GM04503 (cell line): ENCODE measurements around the gene HNRNPA3.
"Not testable (repeated sequence)": the region's sequence is repeated elsewhere in the genome, so short reads cannot be mapped to it uniquely, and the experiment has no call there.

ENCODE experiments used
- DNase-seq: peaks from one replicate; pipeline ENCODE4 v3.0.0-alpha.2; 2012; ENCODE audit warnings: low read depth

Gene HNRNPA3

DNA sequence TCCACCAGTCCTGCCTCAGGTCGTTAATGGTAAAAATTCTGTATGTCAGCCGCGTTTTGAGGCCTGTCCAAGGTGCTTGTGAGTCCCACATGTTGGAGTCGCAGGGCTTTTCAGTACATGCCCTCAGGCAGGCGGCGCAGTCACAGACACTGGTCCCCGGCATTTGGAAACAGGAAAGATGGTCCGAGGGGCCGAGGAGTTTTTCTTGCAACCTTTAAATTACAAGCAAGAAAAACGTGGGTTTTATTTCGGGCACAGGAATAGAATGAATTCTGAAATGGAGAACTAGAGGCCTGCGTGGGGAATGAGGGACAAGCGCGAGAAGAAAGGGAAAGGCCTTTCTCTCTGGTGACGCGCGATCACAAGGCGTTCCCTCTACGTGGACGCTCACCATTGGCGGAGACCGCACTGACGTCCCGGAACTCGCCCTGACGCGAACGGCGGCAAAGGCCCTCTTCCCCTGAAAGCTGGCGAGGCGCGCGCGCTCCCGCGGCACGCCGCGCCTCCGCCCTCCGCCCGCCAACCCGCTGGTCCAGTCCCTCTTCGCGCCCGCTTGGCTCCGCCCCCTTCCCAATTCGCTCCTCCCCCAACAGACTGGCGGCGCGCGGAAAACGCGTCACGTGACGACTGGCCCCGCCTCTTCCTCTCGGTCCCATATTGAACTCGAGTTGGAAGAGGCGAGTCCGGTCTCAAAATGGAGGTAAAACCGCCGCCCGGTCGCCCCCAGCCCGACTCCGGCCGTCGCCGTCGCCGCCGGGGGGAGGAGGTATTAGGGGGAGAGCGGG is at the start of gene HNRNPA3:
TSS of gene HNRNPA3 (plus strand) at position 689 of the 785 bp plus-strand sequence. CDS start at position 695, 6 bp downstream.
- DNase-seq = peak; percentile 94

DNA sequence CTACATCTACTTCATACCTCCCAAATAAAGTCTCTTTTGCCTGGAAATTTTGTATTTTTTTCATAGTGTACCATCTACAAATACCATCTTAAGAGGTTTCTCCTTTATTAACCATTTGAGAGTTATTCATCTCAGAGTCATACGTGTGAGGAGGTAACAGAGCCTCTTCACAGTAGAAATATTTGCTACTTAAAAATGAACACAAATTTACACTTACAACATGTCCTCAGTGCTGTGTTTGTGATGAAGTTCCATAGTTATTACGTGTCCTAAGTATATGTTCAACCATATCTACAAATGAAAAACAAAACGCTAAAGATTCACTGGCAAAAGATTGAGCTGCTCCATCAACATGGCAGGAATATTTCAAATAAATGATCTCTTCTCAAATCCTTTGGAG is 48.5 kb upstream of the HNRNPA3 start:
- DNase-seq = no peak

DNA sequence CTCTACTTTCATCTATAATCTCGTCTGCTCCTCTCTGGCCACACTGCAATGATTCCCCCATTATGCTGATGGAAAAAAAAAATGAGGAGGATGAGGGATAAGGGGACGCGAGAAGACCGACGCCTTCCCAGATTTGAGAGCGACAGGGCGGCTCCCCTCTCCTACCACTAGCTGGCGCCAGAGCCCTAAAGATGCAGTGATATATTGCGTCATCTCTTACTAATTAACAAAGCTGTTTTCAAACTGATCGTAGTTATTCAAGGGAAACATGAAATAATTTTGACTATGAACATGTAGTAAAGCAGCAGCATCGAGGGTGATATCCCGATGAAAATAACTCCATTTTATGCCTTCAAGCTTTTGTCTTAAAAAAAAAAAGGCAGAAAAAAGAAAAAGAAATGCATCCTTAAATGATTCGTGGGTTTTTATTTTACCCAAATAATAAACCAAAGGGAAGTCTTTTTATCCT is 48.0 kb upstream of the HNRNPA3 start:
- no peak for DNase-seq

DNA sequence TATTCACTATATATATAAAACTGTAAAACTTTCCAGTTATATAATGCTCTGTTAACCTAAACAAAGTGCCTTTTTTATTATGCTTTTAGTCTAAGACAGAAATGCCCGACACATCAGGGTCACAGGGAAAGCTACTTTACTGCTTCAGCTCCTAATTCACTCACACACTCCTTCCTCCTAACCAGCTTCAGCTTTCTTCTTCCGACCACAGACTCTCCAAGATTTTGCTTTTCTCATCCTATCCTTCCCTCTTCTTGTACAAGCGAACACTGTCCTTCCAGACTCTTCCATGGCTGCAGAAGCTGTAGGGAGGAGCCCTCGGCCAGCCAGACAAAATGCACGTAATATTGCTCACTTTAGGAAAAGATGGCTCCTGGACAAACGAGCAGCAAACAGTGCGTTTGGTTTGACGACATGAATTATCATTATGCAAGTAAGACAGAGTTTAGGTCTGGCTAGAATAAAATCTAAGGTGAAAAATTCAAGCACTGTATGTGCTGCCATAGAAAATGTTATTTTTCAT is 47.5 kb upstream of the HNRNPA3 start:
- no peak for DNase-seq

DNA sequence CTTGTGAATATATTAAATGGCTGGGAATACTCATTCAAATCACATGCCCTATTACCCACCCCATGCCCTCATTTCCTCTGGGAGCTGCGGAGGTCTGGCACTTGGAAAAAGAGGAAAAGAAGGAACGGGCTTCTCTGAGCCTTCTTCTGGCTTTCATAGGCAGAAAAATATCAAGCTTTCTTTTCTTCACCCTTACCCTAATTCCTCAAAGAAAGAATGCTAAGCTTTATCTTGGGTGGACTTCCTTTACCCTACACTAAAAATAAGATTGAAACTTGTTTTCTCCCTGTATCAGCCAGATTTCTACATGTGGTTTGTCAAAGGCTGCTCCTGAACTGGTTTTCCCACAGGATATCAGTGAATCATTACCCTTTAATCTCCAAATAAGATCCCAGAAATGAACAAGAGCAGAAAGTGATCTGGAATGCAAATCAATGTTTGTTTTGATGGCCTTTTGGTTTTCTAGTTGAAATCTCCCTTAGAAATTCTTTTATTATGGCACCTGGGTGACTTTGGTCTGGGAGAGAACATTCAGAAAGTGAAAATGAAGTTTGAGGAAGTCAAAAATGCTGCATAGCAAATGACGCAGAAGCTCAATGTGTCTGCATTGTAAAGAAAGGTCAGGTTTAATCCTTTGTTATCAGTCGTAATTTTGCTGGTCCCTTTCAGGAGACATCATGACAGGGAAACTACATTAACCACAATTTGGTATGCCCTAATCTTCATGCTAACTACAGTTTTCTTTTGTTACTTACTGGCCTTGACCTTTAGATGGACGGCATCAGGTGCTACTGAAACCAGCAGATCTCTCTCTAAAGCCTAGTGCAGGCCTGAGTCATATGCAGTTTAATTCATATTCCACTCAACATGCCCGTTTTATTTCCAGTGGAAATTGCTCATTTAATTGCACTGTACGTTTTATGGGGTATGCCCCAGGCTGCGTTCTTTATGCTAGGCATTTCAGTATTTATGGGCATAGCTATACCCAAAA is 46.6 kb upstream of the HNRNPA3 start:
- DNase-seq = no peak

DNA sequence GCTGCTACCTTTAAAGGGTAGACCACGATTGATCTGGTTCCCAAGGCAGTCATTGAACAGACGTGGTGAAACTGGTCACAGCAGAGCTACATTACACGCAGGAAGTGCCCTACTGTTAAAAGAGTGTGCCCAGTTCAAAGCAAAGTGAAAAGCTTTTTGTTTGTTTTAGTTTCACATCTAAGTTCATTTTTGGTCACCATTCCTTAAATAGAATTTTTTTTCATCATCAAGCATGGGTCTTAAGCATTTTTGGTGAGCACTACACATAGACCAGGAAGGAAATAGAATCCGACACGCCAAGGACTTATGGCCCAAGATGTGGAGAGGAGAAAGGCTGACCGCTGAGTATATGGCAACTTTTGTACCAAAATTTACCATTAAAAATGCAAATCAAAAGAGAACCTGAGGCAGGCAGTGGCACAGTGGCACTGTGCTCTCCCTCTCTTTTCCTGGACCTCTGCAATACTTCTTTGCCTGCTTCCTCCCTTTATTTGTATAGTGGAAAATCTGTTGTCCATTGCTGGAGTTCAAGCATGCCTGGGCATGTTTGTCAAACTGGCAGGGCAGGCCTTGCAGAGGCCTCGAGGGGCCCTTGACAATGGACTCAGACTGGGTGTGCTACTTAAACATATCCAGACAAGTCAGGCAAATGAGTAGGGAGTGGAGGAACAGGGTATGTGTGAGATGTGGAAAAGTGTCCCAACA is 42.6 kb upstream of the HNRNPA3 start:
- DNase-seq = no peak

DNA sequence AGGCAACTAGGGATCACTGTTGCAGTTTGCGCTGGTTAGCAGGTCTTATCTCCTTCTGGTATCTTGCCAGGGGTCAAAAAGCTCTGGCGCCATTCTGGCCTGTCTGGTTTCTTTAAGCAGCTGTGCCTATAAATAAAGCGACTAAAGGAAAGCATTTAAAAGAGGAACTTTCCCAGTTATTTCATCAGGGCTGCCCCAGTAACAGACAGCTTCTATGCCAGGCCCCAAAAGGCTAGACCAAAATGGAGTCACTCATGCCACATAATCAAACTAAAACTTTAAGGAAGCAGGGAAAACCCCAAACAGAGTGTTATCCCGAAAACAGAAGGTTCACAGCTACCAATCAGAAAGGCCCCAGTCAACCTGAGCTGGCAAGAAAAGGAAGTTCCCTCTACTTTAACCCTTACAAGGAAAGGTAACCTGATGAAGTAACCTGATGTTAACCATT is 41.2 kb upstream of the HNRNPA3 start:
- DNase-seq = no peak

DNA sequence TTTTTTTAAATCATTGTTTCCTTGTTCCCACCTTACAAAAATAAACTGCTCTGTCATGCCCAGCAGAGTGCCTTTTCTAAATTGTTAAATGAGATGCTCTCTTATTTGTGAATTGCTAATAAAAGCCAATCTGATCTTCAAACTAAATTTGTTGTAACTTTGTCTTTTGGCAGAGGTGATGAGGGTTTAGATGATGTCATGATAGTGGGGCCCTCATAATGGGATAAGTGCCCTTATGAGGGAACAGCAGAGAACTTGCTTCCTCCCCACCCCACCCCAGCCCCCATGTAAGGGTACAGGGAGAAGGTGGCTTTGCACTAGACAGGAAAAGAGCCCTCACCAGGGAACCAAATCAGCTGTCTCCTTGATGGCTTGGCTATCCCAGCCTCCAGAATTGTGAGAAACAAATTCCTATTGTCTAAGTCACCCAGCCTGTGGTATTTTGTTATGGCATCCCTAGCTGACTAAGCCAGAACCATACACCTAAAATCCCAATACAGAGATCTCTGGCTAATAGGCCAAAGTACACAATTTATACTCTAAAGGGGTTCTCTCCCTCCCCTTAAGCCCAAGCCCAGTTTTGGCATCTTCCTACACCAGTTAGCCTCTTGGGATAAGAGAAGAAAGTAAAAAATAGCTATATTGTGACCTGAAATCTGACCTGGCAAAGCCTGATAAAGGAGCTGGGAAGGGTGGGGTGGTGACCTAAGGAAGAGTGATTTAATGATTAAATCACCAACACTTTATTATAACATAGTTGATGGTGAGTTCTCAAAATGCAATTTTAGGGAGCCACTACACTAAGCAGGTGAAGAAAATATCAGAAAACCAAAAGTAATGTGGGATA is 40.3 kb upstream of the HNRNPA3 start:
- peak; percentile 58 for DNase-seq

DNA sequence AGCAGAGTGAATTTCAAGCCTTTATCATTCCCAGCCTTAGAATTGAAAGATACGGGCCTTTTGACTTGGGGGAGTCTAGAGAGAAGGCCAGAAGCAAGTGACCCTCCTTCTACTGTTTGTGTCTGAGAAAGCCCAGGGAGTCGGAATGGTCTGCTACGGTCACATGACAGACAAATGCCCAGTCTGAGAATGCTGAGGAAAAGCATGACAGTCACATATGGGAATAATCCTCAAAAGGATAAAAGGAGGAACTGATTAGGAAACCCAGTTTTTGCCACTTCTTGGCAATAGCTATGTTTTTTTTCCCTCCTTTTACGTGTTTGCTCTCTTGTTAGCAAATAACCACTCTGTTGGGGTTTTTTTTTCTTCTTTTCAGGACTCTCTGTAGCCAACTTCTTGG is 38.1 kb upstream of the HNRNPA3 start:
- no peak for DNase-seq

DNA sequence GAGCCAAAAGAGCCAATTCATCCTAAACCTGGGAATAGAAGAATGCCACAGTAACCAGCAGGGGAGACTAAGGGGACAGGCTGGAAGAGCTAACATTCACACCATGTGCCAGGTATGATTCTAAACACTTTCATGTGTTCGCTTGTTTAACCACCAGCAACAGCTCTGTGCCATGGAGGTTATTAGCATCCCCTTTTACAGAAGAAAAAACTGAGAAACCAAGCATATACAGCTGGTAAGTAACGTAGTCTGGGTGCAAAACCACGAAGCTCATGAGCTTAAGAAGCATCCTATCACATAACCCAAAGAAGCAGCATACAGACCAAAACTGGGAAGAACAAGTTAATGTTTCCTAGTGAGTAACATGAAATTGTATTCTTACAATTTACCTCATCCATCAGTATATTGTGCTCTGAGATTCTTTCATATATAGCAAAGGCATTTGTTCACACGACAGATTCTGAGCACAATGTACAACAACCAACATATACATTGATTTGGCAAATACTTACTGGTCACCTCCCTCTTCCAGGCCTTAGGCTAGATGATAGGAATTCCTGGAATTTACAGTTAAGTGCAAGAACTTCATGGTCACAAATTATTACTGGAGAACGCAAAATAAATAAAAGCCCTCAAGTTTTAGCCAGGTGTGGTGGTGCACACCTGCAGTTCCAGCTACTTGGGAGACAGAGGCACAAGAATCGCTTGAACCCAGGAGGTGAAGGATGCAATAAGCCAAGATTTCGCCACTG is 36.5 kb upstream of the HNRNPA3 start:
- DNase-seq = no peak

DNA sequence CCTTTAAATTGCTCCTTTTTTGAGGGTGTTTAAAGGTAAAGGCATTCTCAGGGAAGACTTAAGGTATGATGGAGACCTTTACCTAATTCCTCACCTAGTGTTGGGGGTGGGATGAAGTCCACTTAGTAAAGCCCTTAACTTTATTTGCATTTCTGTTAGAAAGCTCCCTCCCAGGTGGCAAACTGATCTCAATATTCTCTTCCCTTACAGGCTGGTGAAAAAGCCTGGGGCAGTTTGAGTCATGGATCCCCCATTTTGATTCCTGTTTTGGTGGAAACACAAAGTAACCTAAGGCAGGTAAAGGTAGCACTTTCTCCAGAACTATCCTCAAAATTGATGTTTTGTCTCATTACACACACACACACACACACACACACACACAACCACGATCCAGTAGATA is 33.8 kb upstream of the HNRNPA3 start:
- DNase-seq = no peak

DNA sequence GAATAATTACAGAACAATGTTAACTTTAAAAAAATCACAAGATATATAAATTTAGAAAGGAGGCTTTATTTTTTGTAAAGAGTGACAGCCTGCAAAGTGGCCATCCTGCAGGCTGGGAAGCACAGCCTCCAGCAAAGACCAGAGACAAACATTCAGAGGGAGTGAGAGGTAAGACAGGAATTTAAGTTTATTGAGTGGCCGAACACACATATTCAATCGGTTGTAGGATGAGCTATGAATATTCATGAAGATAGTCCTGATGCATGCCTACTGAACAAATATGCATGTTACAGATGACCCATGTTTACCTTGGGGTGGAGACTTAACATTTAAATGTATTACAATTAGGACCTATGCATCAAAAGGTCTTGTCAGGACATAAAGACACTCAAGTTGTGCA is 33.4 kb upstream of the HNRNPA3 start:
- no peak for DNase-seq

DNA sequence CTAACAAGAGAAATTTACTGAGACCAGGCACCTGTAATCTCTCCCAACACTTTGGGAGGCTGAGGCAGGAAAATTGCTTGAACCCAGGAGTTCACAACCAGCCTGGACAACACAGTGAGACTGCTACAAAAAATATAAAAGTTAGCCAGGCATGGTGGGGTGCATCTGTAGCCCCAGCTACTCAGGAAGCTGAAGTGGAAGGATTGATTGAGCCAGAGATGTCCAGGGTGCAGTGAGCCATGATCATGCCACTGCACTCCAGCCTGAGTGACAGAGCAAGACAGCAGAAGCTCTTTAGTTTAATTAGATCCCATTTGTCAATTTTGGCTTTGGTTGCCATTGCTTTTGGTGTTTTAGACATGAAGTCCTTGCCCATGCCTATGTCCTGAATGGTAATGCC is 32.9 kb upstream of the HNRNPA3 start:
- DNase-seq = not testable (repeated sequence)

DNA sequence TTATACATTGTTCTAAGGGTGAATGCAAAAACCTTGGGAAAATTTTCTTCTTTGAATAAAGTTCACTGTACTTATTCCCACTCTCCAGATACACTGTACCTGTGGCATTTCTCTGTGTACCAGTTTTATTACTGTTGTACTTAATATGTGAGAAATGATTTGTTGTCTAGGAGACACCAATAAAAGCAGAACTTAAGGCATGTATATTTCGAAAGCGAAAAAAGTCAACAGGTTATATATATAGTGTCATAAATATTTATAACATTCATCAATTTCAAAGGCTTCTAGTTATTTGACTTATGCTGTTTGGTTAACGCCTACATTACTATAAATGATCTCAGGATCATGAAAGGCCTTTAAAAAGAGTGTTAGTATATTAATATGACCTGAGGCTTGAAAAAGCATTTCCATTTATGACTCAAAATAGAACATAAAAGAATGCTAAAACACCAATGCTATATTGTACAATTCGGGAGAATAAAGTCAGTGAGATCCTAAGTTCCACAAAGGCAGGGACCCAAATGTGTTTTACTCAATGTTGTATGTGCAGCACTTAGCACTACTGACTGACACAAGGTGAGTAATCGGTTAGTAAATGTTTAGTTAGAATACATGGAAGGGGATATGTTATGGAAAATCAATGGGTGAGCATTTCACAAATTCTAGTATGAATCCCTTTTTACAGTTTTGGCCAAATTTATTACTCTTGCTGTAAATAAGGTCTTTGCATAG is 32.2 kb upstream of the HNRNPA3 start:
- no peak for DNase-seq

DNA sequence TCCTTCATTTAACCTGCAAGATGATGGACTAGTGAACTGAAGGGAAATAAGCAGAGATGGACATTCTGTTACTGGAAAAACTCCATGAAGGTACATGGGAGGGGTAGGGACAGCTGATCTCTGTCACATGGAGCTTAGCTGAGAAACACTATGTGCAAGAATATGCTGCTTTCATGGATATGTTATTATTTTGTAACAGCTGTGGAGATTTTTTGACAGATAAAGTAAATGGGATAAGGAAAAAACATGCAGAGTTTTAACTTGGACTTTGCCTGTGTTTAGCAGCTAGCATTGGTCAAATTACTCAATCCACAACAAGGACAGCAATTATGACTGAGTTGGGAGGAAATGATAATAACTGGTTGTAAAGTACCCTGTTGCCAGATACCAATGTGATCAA is 28.7 kb upstream of the HNRNPA3 start:
- no peak for DNase-seq

DNA sequence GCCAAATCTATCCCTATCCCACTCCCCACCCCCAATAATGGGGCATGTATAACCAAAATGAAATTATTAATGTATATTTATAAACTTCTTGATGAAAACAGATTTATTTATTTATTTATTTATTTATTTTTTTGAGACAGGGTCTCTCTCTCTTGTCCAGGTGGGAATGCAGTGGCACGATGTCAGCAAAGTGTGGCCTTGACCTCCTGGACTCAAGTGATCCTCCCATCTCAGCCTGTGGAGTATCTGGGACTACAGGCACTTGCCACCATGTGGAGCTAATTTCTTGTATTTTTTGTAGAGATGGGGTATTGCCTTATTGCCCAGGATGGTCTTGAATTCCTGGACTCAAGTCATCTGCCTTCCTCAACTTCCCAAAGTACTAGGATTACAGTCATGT is 28.0 kb upstream of the HNRNPA3 start:
- DNase-seq = no peak

DNA sequence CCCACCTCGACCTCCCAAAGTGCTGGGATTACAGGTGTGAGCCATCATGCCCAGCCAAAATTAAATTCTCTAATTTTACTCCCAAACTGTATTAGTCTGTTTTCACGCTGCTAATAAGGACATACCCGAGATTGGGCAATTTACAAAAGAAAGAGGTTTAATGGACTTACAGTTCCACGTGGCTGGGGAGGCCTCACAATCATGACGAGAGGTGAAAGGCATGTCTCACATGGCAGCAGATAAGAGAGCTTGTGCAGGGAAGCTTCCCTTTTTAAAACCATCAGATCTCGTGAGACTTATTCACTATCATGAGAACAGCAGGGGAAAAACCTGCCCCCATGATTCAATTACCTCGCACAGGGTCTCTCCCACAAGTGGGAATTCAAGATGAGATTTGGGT is 26.6 kb upstream of the HNRNPA3 start:
- not testable (repeated sequence) for DNase-seq

DNA sequence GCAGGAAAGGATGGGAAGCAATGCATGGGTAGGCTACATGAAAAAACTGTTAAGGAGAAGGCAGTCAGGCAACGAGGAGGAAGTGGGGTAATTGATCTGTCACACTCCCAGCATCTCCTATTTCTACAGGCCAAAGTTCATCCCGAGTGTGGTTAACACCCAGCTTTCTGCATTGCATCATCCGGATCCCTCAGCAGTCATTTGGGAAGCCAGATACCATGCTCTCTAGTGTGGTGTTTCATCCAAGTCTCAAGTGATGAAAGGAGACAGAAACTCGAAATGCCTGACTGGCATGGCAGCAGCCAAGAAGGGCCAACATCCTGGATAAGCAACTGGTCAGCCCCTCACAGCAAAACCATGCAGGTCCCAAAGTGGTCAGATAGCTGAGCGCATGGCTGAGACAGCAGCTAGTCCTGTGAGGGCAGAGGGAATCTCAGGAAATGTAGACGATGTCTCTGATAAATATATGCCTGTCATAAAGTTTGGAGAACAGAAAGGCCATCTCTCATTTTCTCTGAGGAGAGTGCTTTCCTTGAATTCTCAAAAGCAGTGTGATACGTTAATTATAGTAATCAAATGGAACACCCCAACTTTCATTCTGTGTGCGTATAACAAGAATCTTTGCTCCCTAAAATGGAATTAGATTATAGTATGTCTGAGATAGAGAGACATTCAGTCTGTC is 24.8 kb upstream of the HNRNPA3 start:
- peak; percentile 44 for DNase-seq
